GM21576 (cell line): ENCODE measurements around the gene STC2.
"Not testable (repeated sequence)": the region's sequence is repeated elsewhere in the genome, so short reads cannot be mapped to it uniquely, and the experiment has no call there.

ENCODE experiments used
- ATAC-seq: cut with Tn5 transposase; IDR thresholded peaks from one replicate; pipeline ENCODE4 v1.9.1; 2021; ENCODE audit warnings: mild to moderate bottlenecking, moderate library complexity; ENCODE audit not compliant: unreplicated experiment

The STC2 gene, protein sequence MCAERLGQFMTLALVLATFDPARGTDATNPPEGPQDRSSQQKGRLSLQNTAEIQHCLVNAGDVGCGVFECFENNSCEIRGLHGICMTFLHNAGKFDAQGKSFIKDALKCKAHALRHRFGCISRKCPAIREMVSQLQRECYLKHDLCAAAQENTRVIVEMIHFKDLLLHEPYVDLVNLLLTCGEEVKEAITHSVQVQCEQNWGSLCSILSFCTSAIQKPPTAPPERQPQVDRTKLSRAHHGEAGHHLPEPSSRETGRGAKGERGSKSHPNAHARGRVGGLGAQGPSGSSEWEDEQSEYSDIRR

GRCh38 chr5:173327948-173328843, at the start of gene STC2:
STC2 (minus strand) TSS chr5:173328414; CDS start chr5:173328193, 221 bp downstream.
- ATAC-seq: peak; percentile 51

GRCh38 chr5:173371400-173371799, 43.2 kb upstream of the STC2 start:
- ATAC-seq: no peak

DNA sequence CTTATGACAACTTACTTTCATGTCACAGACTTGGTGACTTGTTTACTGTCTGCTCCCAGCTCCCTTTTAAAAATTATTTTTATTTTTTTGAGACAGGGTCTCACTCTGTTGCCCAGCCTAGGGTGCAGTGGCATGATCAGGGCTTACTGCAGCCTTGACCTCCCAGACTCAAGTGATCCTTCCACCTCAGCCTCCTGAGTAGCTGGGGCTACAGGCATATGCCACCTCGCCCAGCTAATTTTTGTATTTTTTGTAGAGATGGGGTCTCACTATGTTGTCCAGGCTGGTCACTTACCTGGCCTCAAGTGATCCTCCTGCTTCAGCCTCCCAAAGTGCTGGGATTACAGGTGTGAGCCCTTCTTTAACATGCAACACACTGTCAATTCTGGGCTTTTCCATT, 35.2 kb upstream of the STC2 start:
- not testable (repeated sequence) for ATAC-seq

DNA sequence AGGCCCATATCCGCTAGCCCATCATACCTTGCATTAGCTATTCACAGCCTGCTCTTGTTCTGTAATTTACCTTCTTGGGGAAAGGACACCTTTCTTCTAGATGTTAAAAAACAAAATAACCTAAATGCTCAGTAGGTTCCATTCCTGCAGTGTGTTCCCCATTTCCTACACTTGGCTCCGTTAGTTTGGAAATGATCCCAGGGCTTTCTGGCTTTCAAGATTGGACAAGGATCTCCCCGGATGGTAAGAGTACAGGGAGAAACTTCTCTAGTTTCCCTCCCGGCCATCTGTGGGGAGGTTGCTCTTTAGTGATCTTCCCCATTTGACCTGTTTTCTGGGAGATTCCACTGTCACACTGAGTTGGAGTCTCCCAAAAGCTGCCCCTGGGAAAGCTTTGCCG, 27.3 kb upstream of the STC2 start:
- no peak for ATAC-seq

DNA sequence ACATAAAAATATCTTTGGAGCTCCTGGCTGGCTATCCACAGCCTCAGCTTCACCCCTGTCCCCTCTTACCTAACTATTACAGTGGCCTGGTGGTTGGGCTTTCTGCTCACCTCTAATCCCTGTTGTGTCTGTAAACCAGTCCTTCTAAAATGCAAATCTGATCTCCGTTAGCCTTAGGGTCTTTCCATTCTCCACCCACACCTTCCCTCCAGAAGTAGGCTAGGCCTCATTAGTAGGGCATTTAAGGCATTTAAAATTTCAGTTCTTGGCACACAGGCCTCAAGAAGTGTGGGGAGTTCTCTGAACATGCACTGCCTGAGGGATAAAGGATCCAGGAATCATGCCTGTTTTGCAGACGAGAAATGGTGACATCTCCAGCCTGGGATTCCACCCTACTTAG, 26.4 kb upstream of the STC2 start:
- ATAC-seq: no peak

DNA sequence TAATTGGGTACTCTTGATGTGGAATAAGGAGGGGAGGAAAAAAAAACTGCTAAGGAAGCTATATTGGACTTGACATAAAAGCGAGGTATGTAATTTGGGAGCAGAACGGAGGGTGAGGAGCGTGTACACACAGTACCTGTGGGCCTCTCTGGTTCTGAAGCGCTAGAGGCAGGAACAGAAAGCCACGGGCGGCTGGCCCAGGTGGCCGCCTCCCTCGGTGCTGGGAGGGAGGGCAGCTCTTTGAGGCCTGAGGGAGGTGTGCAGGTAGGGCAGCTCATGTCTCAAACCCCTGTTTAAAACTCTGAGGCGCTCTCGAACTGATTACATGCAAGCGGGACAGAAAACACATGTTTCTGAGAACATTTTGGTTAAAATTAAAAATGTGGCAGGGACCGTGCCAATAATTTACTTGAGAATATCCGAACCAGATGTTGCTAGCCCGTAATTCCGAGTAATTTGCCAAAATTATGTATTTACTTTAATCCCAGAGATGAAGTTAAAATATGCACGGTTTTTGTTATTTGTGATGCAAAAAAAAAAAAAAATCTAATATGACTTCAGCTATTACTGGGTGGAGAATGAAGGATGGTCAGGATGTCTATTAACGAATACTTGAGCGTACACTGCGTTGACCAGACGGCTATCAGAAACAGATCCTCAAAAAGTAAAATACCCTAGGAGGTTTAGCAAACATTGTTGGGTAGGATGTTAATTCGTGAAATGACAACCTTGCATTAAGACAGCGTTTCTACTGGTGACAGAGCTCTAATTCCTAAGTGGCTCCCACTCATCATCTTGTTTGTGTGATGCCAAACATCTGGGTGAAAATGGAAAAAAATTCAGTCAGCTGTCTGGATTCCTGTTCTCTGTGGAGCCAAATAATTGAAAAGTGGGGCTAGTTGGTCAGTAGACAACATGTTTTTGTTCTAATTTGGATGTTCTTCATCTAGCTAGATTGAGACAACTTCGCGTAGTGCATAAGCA, 24.4 kb upstream of the STC2 start:
- ATAC-seq: no peak

DNA sequence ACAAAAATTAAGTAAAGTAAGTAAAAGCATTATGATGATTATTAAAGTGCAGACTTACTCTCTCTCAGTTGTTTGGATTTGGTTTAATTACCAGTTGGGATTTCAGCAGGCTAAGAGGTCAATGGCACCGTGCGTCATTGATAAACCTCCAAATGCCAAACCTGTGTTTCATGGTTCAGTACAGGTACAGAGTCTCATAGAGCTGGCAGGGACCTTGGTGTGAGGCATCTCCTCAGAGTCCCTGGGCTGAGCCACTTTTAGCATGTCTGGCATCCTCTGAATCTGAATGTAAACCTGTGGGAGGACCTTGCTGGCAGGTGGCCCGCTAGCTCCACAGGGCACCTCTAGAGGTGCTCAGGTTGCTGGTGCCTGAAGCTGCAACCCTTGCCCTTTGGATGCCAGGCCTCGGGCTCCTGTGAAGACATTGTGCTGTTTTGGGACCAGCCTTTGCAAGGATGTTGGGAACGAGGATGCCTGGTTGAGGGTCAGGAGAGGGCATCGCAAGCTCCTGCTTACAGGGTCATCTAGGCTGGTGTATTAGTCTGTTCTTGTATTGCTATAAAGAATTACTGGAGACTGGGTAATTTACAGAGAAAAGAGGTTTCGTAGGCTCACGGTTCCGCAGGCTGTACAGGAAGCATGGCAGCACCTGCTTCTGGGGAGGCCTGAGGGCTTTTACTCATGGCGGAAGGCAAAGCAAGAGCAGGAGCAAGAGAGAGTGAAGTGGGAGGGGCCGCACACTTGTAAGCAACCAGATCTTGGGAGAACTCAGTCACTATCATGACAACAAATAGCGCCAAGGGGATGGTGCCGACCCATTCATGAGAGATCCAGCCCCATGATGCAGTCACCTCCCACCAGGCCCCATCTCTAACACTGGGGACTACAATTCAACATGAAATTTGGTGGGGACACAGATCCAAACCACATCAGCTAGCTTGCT, 14.9 kb upstream of the STC2 start:
- no peak for ATAC-seq

DNA sequence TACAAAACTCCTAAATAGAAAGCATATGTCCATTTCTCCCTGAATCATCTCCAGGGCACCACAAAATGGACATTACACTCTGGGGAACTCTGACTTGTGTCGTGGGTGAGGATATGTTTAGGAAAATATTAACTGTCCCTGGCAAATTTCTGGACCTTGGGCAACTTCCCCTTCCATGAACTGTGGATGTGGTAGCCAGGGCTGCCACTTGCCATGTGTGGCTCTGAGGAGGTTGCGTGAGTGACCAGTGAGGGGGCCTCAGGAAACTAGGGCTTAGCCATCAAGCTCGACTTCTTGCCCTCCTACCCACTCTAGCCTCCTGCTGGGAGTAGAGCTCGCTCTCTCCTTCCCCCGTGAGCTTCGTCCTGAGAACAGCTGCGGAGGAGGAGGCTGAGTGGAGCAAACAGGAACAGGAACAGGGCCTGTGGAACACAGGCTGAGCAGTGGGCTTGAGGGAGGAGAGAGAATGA, 13.8 kb upstream of the STC2 start:
- ATAC-seq: no peak

DNA sequence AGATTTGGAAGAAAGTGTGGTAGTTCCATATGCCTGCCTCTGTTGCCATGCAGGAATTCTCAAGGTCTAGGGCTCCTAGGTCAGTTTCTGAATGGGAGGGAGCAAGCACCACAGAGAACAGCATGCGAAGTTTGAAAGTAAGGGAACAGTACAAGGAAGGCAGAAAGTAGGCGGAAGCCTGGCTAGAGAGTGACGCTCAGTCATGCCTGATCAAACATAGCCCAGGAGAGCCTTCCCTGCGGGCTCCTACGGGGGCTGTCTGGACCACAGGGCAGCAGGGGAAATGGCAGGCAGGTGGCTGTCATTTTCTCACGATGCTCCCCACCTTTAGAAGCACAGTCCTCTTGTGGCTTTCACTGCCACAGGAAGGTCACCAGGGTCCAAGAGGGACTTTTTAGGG, 12.8 kb upstream of the STC2 start:
- no peak for ATAC-seq

- no peak for ATAC-seq
Observed at GRCh38 chr5:173340451-173340850, 12.2 kb upstream of the STC2 start.

- no peak for ATAC-seq
Observed at GRCh38 chr5:173339286-173339685, 11.1 kb upstream of the STC2 start.

GRCh38 chr5:173338380-173339015, 10.3 kb upstream of the STC2 start:
- no peak for ATAC-seq

DNA sequence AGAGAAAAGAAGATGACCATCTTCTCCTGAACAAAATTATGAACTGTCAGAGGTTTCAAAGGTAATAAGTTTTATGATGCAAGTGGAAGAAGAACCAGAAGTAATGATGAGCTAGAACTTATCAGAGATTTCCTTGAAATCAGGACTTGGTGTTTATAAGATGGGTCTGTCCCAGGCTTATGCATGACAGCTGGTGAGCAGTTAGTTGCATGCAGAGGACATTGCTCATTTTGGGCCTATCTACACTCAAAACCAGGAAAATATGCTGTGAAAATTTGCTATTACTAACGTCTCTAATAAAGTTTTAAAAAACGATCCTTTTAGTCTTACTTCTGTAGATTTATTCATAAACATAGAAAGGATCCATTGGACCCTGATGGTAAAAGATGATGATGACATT, 6.6 kb upstream of the STC2 start:
- no peak for ATAC-seq

- no peak for ATAC-seq
Observed at GRCh38 chr5:173333925-173334661, 5.9 kb upstream of the STC2 start.

GRCh38 chr5:173331956-173332479, 3.8 kb upstream of the STC2 start:
- peak; percentile 39 for ATAC-seq

DNA sequence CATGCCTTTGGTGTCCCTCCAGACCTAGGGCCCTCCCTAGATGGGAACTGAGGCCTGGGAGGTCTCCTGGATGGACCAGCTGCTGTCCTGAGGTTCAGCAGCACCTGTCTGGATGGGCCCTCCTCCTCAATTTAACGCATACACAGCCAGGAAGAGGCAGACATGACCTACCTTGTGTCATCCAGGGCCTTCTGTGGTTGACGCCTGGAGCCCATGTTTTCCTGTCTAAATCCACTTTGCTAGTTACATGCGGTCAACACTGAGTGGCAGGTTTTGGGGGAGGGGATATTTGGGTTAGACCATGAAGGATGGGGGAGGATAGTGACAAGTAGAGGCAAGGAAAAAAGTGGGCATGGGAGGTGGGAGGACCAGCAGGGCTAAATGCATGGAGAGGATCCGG, 3.1 kb upstream of the STC2 start:
- ATAC-seq: no peak

DNA sequence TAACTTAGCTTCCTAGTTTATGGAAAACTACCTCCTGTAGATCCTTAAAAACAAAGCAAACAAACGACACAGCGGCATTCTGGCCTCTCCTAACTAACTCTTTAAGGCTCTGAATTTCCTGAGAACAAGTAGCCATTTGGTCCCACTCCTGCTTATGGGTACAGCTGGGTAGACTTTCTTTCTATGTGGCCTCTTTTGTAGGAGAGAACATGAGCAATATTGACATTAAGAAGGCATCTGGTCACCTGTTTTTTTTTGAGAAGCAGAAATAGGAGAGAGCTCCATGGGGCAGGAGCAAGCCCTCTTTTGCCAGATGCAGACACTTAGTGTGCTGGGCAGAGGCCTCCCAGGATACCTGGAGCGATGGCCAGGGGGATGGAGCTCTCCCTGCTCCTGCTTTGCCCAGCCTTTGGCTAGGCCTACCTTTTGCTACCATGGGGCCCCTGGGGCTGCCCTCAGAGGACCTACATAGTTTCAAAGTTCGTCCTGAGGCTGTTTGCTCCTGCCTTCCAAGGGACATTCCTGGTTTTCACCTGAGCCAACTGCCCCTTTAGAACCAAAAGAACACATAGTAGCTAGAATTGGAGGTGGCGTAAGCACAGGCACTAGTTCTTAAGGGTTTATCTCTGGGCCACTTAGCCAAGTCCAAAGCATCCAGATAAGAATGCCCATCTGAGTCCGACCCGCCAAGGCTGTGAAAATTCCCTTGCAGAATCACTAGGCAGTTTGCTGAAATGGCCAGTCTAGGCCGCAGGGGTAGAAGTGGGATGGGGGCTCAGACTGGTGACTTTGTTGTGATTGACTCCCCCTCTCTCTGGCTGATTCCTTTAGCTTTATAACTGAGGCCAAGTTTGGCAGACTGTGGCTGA, 2.4 kb upstream of the STC2 start:
- ATAC-seq: no peak
